Stomach (tissue), 4 donors: ENCODE results near the gene KCNN3.

Source experiments
- EP300 ChIP-seq: sonication (generic); formaldehyde crosslinking; IDR thresholded peaks from one replicate; pipeline ENCODE4 v1.6.1; 2017; ENCODE audit warnings: antibody characterized with exemption
- POLR2AphosphoS5 ChIP-seq, 3 donors: sonication (generic); formaldehyde crosslinking; IDR thresholded peaks; one replicate each; pipeline ENCODE4 v1.6.1; 2016; ENCODE audit warnings: antibody characterized with exemption in 3 of 3
- TF ChIP-seq, protein P1 (sequence below), 7 experiments: fragments of 450-650 bp in 4 of 7; fragments of 200-600 bp in 3 of 7; sonication (generic) in 3 of 7; IDR thresholded peaks; one replicate each; pipeline ENCODE4 v1.5.1; 2016 to 2019; ENCODE audit warnings: antibody characterized with exemption in 7 of 7, control low read depth in 2 of 7, mild to moderate bottlenecking in 1 of 7

DNA sequence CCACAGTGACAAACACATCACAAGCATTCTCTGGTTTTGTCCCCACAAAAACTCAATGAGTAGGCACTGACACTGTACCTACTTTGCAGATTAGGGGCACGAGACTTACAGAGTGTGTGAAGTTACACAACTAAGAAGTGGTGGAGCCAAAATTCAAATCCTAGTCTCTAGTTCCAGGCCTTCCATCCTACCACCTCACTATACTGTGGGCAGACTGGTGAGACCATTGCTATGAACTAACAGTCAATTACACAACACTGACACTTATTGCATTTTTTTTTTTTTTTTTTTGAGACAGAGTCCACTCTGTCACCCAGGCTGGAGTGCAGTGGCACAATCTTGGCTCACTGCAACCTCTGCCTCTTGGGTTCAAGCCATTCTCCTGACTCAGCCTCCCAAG is 71.4 kb downstream of the KCNN3 start:
- TF ChIP-seq, protein P1, sequence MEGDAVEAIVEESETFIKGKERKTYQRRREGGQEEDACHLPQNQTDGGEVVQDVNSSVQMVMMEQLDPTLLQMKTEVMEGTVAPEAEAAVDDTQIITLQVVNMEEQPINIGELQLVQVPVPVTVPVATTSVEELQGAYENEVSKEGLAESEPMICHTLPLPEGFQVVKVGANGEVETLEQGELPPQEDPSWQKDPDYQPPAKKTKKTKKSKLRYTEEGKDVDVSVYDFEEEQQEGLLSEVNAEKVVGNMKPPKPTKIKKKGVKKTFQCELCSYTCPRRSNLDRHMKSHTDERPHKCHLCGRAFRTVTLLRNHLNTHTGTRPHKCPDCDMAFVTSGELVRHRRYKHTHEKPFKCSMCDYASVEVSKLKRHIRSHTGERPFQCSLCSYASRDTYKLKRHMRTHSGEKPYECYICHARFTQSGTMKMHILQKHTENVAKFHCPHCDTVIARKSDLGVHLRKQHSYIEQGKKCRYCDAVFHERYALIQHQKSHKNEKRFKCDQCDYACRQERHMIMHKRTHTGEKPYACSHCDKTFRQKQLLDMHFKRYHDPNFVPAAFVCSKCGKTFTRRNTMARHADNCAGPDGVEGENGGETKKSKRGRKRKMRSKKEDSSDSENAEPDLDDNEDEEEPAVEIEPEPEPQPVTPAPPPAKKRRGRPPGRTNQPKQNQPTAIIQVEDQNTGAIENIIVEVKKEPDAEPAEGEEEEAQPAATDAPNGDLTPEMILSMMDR (IDR thresholded peaks at IDR 0.05) = no peak
- TF ChIP-seq EP300 (no peak), POLR2AphosphoS5 (IDR thresholded peaks at IDR 0.05) (no peak)
